DMS114 treated with DMSO at 0.1 percent for 48 hours (cell line): ENCODE measurements around the gene ZC3H10.
"Not testable (repeated sequence)": the region's sequence is repeated elsewhere in the genome, so short reads cannot be mapped to it uniquely, and the experiment has no call there.

Experiments
- DNase-seq: peaks from one replicate; lab custom pipeline; 2025; ENCODE audit not compliant: unreplicated experiment; lab: John Stamatoyannopoulos, UW

Gene ZC3H10, protein sequence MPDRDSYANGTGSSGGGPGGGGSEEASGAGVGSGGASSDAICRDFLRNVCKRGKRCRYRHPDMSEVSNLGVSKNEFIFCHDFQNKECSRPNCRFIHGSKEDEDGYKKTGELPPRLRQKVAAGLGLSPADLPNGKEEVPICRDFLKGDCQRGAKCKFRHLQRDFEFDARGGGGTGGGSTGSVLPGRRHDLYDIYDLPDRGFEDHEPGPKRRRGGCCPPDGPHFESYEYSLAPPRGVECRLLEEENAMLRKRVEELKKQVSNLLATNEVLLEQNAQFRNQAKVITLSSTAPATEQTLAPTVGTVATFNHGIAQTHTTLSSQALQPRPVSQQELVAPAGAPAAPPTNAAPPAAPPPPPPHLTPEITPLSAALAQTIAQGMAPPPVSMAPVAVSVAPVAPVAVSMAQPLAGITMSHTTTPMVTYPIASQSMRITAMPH

DNA sequence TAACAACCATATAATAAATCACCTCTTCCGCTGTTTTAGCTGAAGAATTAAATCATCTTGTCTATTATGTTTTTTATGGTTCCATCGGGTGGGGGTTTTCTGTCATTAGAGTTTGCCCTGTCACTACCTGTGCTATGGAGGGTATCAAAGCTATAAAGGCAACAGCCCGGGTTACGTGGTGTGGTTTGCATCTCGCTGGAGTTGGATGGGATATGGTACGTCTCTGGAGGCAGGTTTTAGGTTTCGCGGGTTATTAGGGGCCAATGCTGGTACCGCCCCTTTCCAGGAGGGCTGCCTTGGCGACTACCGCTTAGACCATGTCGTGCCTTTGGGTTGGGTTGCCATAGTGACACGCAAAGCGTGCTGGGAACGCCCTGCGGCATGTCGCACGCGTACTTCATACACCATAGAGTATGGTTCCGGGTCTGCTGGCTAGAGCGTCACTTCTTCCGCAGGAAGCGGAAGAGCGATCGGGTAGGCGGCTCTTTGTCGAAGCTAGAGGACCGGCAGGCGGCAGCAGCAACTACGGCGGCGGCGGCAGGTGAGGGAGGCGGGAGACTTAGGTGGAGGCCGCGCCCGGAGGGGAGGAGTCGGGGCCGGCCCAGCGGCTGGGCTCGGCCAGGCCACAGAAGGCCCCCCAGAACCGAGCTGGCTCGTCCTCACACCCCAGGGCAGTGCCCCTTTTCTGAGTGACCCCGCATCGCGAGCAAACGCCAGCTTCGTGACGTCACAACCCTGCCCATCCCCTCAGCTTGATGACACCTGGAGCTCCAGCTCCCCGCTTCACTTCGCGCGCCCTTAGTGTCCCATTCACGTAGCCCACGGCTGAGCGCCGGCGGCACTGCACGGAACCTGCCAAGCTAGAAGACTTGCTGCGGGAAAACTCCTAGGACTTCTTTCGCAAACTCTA, at the start of gene ZC3H10:
Gene ZC3H10 (plus strand): TSS at position 489 of the 910 bp plus-strand sequence. CDS start 2,297 bp downstream, outside the sequence.
- peak; percentile 99 for DNase-seq

GRCh38 chr12:56071648-56072047, 46.4 kb upstream of the ZC3H10 start:
- DNase-seq = no peak

GRCh38 chr12:56074396-56074795, 43.7 kb upstream of the ZC3H10 start:
- no peak for DNase-seq

- not testable (repeated sequence) for DNase-seq
These were observed 40.1 kb upstream of the ZC3H10 start for GRCh38 chr12:56077966-56078365.

- no peak for DNase-seq
These were observed 39.6 kb upstream of the ZC3H10 start for GRCh38 chr12:56078427-56078826.

DNA sequence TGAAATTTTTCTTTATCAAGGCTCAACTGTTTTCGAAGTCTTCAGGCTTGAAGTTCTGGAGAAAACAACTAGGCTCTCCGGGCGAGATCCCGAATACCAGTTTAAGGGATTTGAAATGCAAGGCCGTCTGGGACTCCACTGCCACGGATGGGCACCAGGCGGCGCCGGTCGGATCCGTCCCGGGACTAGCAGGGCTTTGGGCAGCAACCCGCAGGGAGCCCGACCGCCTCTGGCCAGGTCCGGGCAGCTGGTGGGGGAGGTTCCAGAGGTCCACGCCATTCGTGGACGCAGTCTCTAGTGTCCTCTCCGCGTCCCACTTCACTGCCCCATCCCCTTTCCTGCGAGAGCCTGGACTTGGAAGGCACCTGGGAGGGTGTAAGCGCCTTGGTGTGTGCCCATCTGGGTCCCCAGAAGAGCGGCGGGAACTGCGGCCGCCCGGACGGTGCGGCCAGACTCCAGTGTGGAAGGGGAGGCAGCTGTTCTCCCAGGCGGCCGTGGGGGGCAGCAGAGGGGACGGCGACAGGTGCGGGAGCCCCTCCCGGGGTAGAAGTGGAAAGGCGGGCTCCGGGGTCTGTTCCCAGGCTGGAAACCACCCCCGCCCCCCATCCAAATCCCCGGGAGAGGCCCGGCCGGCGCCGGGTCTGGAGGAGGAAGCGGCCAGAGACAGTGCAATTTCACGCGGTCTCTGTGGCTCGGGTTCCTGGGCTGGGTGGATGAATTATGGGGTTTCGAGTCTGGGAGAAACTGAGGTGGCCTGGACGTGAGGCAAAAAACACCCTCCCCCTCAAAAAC, 38.9 kb upstream of the ZC3H10 start:
- peak; percentile 82 for DNase-seq

DNA sequence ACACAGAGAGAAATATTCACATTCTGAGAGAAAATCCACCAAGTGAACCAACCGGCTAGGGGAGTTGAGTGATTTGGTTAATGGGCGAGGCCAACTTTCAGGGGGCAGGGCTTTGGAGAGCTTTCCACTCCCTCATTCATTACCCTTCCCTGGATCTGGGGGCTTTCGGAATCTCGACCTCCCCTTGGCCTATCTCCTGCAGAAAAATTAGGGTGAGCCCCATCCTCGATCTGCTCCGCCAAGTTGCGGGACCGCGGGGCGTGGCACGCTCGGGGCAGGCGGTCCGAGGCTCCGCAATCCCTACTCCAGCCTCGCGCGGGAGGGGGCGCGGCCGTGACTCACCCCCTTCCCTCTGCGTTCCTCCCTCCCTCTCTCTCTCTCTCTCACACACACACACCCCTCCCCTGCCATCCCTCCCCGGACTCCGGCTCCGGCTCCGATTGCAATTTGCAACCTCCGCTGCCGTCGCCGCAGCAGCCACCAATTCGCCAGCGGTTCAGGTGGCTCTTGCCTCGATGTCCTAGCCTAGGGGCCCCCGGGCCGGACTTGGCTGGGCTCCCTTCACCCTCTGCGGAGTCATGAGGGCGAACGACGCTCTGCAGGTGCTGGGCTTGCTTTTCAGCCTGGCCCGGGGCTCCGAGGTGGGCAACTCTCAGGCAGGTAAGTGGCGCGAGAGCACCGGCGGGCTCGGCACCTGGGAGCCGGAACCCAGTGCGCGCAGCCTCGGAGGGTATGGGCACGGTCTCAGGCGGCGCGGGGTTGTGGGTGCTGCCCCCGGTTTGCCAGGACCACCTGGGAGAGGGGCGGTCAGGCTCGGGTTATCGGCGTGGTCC, 38.1 kb upstream of the ZC3H10 start, which contains the start of gene ERBB3:
Gene ERBB3 (plus strand): TSS at position 443 of the 833 bp plus-strand sequence. CDS start 136 bp downstream, at position 579.
- DNase-seq = peak; percentile 66

DNA sequence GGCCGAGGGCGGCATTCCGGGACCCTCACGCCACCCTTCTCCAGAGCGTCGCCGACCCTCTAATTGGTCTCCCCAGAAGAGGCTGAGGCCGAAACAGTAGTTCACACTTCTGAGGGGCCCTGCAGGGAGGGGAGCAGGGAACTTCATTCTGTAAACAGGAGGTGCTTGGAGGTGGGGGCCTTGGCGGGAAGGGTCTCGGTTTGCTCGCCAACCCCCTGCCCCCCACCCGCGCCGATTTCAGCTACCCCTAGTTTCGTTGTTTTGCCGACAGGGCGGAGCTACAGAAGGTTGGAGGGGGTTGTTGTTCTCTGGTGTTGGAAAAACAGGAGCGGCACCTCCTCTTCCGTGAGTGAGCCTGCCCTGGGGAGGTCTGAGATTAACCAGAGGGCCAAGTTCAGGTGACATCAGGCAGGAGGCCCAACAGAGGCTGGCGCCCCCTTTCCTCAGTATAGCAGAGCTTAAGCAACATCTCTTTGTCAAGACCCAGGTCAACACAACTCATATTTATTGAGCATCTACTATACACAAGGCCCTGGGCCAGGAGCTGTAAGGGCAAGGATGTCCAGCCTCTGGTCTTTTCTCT, 37.4 kb upstream of the ZC3H10 start:
- DNase-seq = no peak

- DNase-seq = no peak
These were observed 36.4 kb upstream of the ZC3H10 start for GRCh38 chr12:56081393-56082347.

- no peak for DNase-seq
These were observed 35.7 kb upstream of the ZC3H10 start for GRCh38 chr12:56082382-56082781.

- DNase-seq = no peak
These were observed 35.1 kb upstream of the ZC3H10 start for GRCh38 chr12:56082967-56083366.

GRCh38 chr12:56084958-56085543, 33.0 kb upstream of the ZC3H10 start:
- DNase-seq = no peak

DNA sequence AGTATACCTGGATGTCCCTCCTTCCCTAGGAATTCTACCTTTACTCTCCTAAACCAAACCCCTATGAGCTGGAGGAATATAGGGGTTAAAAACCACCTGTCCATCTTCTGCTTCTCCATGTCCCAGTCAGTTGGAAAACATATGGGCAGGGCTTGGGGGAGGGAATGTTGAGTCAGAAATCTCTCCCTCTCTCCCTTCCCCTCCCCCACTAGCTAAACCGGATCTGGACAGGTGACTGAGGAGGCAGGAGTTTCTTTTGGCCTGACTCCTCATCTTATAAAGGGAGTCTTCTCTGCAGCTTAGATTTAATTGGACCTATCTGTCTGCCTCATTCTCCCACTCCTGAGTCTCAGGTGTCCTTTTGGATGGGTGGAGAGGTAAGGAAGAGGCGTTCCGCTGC, 32.0 kb upstream of the ZC3H10 start:
- no peak for DNase-seq

- DNase-seq = no peak
These were observed 31.5 kb upstream of the ZC3H10 start for GRCh38 chr12:56086608-56087007.

GRCh38 chr12:56087220-56087619, 30.8 kb upstream of the ZC3H10 start:
- no peak for DNase-seq

- no peak for DNase-seq
These were observed 20.3 kb upstream of the ZC3H10 start for GRCh38 chr12:56097738-56098137.

- DNase-seq = no peak
These were observed 19.5 kb upstream of the ZC3H10 start for GRCh38 chr12:56098592-56098991.

GRCh38 chr12:56099787-56100186, 18.3 kb upstream of the ZC3H10 start:
- DNase-seq = no peak
